HL-60 (cell line): ENCODE measurements around the gene BTBD2.

Experiments used
- DNase-seq, 2 experiments: peaks; one replicate each; pipeline ENCODE4 v3.0.0-alpha.2; 2010 to 2020; ENCODE audit warnings: low read depth in 1 of 2, low spot score in 1 of 2
- H3K27ac ChIP-seq: fragments of 250-450 bp; sonication (Bioruptor Pico); replicated peaks from 2 replicates; pipeline ENCODE4 v1.5.1; 2020; ENCODE audit warnings: mild to moderate bottlenecking, moderate library complexity
- H3K27me3 ChIP-seq: fragments of 250-450 bp; sonication (Bioruptor Pico); 2 replicates; pipeline ENCODE4 v1.5.1; 2021; ENCODE audit warnings: mild to moderate bottlenecking, moderate library complexity; ENCODE audit not compliant: insufficient read depth, poor library complexity, severe bottlenecking
- H3K4me3 ChIP-seq: replicated peaks from 2 replicates; pipeline ENCODE4 v1.5.1; 2011; ENCODE audit warnings: mild to moderate bottlenecking, control low read depth, low read length; ENCODE audit not compliant: insufficient read depth
- CTCF ChIP-seq: IDR thresholded peaks from one replicate; pipeline ENCODE4 v1.5.1; 2011; ENCODE audit warnings: low read length, control low read depth, inconsistent platforms; ENCODE audit not compliant: insufficient read depth
- GABPA ChIP-seq: IDR thresholded peaks from 2 replicates; pipeline ENCODE4 v1.6.1; 2012; ENCODE audit warnings: low read depth
- POLR2AphosphoS5 ChIP-seq: IDR thresholded peaks from 2 replicates; pipeline ENCODE4 v1.6.1; 2012; ENCODE audit warnings: low read depth
- REST ChIP-seq: IDR thresholded peaks from 2 replicates; pipeline ENCODE4 v1.6.1; 2012; ENCODE audit warnings: low read depth; ENCODE audit not compliant: insufficient replicate concordance
- SPI1 ChIP-seq: IDR thresholded peaks from 2 replicates; pipeline ENCODE4 v1.6.1; 2012; ENCODE audit warnings: low read depth, mild to moderate bottlenecking, borderline replicate concordance

Gene BTBD2

GRCh38 chr19:1987197-1988187 lies 28.0 kb downstream of the BTBD2 start:
- DNase-seq: no peak

GRCh38 chr19:1986357-1987162 lies 29.0 kb downstream of the BTBD2 start:
- Histone ChIP-seq H3K27me3 (no peaks in the 10 kb centered on the region), H3K27ac (no peak overlapping the region), H3K4me3 (no peak overlapping the region)
- TF ChIP-seq CTCF (no peak), SPI1 (no peak), GABPA (no peak), POLR2AphosphoS5 (no peak), REST (no peak)
- no peak for DNase-seq

More at GRCh38 chr19:1987197-1988187, 28.0 kb downstream of the BTBD2 start:
- H3K27me3 ChIP-seq: no peaks in the 10 kb centered on the region
- TF ChIP-seq POLR2AphosphoS5 (0 out of 2 replicates have a peak, but pooled peaks have one; percentile 6), SPI1 (no peak)
- H3K4me3 ChIP-seq: no peak overlapping the region
- no peak overlapping the region for H3K27ac ChIP-seq

GRCh38 chr19:1985588-1986356 lies 29.7 kb downstream of the BTBD2 start:
- TF ChIP-seq REST (no peak), CTCF (no peak), POLR2AphosphoS5 (peak; percentile 22; the same call in 1 of the 2 replicates)
- Histone ChIP-seq H3K27me3 (no peaks in the 10 kb centered on the region), H3K4me3 (no peak overlapping the region), H3K27ac (no peak overlapping the region)
- DNase-seq: no peak
